MCF 10A (cell line): ENCODE results near the gene GPR18. TPM values are rescaled to one million over a fixed set of nuclear protein-coding genes. Genes with fewer than 3 reads are reported as not detected.
A peak's percentile ranks its signal among the peaks of the same experiment; 100 is the strongest.

Source experiments
- BruUV-seq: library from RNA; stranded (reverse); fragments of 400-500 nt; replicated peaks from 2 replicates; lab custom pipeline; 2021; lab: Mats Ljungman, UMichigan
- CTCF ChIA-PET: fragments of 300-600 bp; sonication (Branson Sonifier 250); formaldehyde crosslinking; extraction: SDS; loops from one replicate; lab custom pipeline; 2021; ENCODE audit warnings: antibody characterized with exemption, inconsistent platforms; lab: Yijun Ruan, JAX
- POLR2A ChIA-PET: fragments of 300-600, 350-650 bp; sonication (Branson Sonifier 250); formaldehyde crosslinking; extraction: SDS; loops from one replicate; lab custom pipeline; 2020; ENCODE audit warnings: antibody characterized with exemption, inconsistent platforms; lab: Yijun Ruan, JAX
- DNase-seq: peaks from one replicate; pipeline ENCODE4 v3.0.0-alpha.2; 2018; ENCODE audit not compliant: unreplicated experiment
- H3K27ac Mint-ChIP-seq: one replicate; pipeline ENCODE4 v1.8.0; 2022; ENCODE audit warnings: mild to moderate bottlenecking, low read depth, mixed read lengths; ENCODE audit not compliant: unreplicated experiment
- H3K27me3 Mint-ChIP-seq: one replicate; pipeline ENCODE4 v1.8.0; 2022; ENCODE audit warnings: mixed read lengths; ENCODE audit not compliant: insufficient read depth, unreplicated experiment
- H3K36me3 Mint-ChIP-seq: one replicate; pipeline ENCODE4 v1.8.0; 2022; ENCODE audit warnings: mild to moderate bottlenecking, moderate library complexity, mixed read lengths; ENCODE audit not compliant: insufficient read depth, unreplicated experiment
- H3K4me1 Mint-ChIP-seq: one replicate; pipeline ENCODE4 v1.8.0; 2022; ENCODE audit warnings: mixed read lengths; ENCODE audit not compliant: insufficient read depth, unreplicated experiment
- H3K4me3 Mint-ChIP-seq: one replicate; pipeline ENCODE4 v1.8.0; 2022; ENCODE audit warnings: mild to moderate bottlenecking, moderate library complexity, mixed read lengths; ENCODE audit not compliant: unreplicated experiment
- H3K9me3 Mint-ChIP-seq: one replicate; pipeline ENCODE4 v1.8.0; 2022; ENCODE audit warnings: mixed read lengths; ENCODE audit not compliant: unreplicated experiment
- intact Hi-C: fragments of 100-400 bp; cut with micrococcal nuclease; formaldehyde crosslinking; loops from 2 replicates; pipeline ENCODE4 v1.14.1; 2022
- total RNA-seq: library from RNA; stranded (reverse); gene quantifications from 2 replicates; pipeline ENCODE4 v1.2.3, GENCODE V29; 2022
- TF ChIP-seq, protein P1 (sequence below): fragments of 200-600 bp; IDR thresholded peaks from one replicate; pipeline ENCODE4 v1.8.0; 2022; ENCODE audit warnings: antibody characterized with exemption, mild to moderate bottlenecking; ENCODE audit not compliant: unreplicated experiment

GPR18 gene
- total RNA-seq, 1 experiment from 2014 or later, result not detected

DNA sequence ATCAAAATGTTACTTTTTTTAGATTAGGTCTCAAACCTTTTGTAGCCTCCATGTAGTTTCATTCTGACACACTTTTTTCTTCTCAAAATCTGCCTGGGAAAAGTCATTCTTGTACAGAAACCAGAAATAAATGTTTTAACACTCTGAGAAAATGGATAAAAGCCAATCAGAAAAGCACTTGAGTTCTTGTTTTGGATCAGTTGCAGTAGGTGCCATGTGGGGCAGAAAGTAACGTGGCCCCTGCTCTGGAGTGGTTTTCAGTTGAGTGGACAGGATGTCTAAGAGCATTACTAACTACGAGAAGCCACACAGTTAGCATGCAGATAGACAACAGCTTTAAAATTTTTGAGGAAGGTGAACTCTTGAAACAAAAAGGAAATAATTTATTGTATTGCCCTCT lies 29.9 kb upstream of the GPR18 start:
- POLR2A ChIA-PET, result interaction anchor here (2.2 kb wide), 1 partner anchor 18 kb away, joined by 6 read pairs; no protein-coding TSS in a partner anchor
- Mint-ChIP-seq H3K4me3 (no peak overlapping the region), H3K9me3 (no peaks in the 10 kb centered on the region), H3K27ac (no peak overlapping the region), H3K36me3 (peaks cover 33% of the 10 kb centered on the region), H3K4me1 (no peaks in the 10 kb centered on the region), H3K27me3 (no peaks in the 10 kb centered on the region)
- DNase-seq, result peak; percentile 41
- intact Hi-C loops, result no loop called here
- CTCF ChIA-PET, result interaction anchor here (1.8 kb wide), 1 partner anchor 149 kb away, joined by 6 read pairs; no protein-coding TSS in a partner anchor
- TF ChIP-seq, protein P1, sequence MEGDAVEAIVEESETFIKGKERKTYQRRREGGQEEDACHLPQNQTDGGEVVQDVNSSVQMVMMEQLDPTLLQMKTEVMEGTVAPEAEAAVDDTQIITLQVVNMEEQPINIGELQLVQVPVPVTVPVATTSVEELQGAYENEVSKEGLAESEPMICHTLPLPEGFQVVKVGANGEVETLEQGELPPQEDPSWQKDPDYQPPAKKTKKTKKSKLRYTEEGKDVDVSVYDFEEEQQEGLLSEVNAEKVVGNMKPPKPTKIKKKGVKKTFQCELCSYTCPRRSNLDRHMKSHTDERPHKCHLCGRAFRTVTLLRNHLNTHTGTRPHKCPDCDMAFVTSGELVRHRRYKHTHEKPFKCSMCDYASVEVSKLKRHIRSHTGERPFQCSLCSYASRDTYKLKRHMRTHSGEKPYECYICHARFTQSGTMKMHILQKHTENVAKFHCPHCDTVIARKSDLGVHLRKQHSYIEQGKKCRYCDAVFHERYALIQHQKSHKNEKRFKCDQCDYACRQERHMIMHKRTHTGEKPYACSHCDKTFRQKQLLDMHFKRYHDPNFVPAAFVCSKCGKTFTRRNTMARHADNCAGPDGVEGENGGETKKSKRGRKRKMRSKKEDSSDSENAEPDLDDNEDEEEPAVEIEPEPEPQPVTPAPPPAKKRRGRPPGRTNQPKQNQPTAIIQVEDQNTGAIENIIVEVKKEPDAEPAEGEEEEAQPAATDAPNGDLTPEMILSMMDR, result no peak
- BruUV-seq, result no TSS peak

DNA sequence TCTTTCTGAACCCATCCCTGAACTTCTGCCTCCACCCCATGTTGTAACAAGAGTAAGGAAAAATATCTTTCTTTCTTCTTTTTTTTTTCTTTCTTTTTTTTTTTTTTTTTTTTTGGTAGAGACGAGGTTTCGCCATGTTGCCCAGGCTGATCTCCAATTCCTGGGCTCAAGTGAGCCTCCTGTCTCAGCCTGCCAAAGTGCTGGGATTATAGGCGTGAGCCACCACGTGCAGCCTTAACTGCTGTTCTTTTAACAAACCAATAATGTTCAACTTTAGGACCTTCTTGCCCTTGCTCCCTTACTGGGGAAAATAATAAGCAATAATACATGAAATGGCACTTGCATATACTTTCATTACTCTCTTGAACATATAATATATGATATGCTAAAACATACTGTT lies 29.4 kb upstream of the GPR18 start:
- intact Hi-C loops, result no loop called here
- POLR2A ChIA-PET, result interaction anchor here (2.2 kb wide), 1 partner anchor 18 kb away, joined by 6 read pairs; no protein-coding TSS in a partner anchor

DNA sequence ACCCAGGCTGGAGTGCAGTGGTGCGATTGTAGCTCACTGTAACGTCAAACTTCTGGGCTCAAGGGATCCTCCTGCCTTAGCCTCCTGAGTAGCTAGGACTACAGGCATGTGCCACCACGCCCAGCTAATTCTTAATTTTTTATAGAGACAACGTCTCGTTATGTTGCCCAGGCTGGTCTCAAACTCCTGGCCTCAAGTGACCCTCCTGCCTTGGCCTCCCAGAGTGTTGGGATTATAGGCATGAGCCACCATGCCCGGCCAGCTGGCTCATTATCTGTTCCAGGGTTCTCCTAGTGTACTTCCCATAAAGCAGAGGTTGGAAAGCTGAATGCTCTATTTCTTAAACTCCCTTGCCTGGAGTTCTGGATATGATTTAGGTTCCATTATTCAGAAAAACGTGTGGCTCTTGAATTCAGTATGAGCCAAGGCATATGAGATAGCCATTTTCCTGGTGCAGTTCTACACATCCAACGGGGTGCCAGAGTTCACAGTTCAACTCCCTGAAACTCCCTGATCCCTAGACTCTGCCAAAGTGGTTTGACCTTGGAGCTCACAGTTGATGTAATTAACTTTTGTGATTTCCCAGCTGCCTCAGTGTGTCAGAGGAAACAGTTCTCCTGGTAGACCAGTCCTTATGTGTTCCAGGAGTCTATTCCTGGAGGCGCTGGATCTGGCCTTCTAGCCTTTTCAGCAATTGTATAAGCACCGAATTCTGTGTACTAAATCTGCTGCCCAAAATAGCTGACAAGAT lies 27.4 kb upstream of the GPR18 start:
- Mint-ChIP-seq H3K4me1 (peaks cover 1% of the 10 kb centered on the region), H3K27me3 (no peaks in the 10 kb centered on the region), H3K36me3 (peaks cover 23% of the 10 kb centered on the region), H3K4me3 (no peak overlapping the region), H3K9me3 (no peaks in the 10 kb centered on the region), H3K27ac (no peak overlapping the region)
- TF ChIP-seq, protein P1, result no peak
- intact Hi-C loops, result no loop called here
- DNase-seq, result no peak
- CTCF ChIA-PET, result interaction anchor here (1.3 to 2.2 kb wide), 3 partner anchors 16 to 109 kb away, joined by 4 to 9 read pairs (median 9); no protein-coding TSS in a partner anchor
- POLR2A ChIA-PET, result interaction anchor here (1.2 kb wide), 1 partner anchor 16 kb away, joined by 4 read pairs; no protein-coding TSS in a partner anchor
- no TSS peak for BruUV-seq

More for the DNA sequence above, 29.4 kb upstream of the GPR18 start:
- Mint-ChIP-seq H3K4me1 (no peaks in the 10 kb centered on the region), H3K36me3 (peaks cover 28% of the 10 kb centered on the region), H3K27ac (no peak overlapping the region), H3K27me3 (no peaks in the 10 kb centered on the region), H3K4me3 (no peak overlapping the region), H3K9me3 (no peaks in the 10 kb centered on the region)
- TF ChIP-seq, protein P1, result no peak
- CTCF ChIA-PET, result interaction anchor here (0.6 to 1.8 kb wide), 2 partner anchors 101 to 149 kb away, joined by 4 to 6 read pairs; no protein-coding TSS in a partner anchor
- no peak for DNase-seq
- BruUV-seq, result no TSS peak
